Activated CD4-positive, CD25-positive, alpha-beta regulatory T cell treated with anti-CD3 and anti-CD28 coated beads, Interleukin-2, amount 50 U/mL, for 16 hours (primary cell): ENCODE data around the gene RAB15.

Experiments
- DNase-seq: peaks from one replicate; pipeline ENCODE4 v3.0.0-alpha.2; 2020; ENCODE audit warnings: low read depth, low spot score

The RAB15 gene

DNA sequence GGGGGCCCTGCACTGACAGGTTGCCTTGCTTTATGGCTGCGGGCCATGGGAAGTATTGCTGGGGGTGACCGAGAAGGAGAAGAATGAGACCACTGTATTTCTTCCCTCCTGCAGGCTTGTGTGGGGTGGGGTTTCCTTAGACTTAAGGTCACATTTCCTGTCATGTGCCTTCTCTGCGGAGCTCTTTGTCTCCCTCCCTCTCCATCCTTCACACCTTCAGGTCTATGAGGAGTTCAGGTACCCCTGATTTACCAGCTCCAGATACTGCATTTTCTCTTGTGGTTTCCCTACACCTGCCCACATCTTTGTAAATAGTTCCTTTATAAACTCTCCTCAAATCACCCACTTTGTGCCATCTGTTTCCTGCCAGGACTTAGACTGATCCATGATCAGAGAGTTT, 18.2 kb upstream of the RAB15 start:
- DNase-seq = no peak

GRCh38 chr14:64987438-64987767, 15.3 kb upstream of the RAB15 start:
- DNase-seq = no peak

- DNase-seq = peak; percentile 87
Observed at GRCh38 chr14:64986648-64987437, 14.7 kb upstream of the RAB15 start, which contains the start of gene FNTB. Gene FNTB (plus strand): TSS chr14:64986895. CDS start chr14:64986954, 59 bp downstream.

DNA sequence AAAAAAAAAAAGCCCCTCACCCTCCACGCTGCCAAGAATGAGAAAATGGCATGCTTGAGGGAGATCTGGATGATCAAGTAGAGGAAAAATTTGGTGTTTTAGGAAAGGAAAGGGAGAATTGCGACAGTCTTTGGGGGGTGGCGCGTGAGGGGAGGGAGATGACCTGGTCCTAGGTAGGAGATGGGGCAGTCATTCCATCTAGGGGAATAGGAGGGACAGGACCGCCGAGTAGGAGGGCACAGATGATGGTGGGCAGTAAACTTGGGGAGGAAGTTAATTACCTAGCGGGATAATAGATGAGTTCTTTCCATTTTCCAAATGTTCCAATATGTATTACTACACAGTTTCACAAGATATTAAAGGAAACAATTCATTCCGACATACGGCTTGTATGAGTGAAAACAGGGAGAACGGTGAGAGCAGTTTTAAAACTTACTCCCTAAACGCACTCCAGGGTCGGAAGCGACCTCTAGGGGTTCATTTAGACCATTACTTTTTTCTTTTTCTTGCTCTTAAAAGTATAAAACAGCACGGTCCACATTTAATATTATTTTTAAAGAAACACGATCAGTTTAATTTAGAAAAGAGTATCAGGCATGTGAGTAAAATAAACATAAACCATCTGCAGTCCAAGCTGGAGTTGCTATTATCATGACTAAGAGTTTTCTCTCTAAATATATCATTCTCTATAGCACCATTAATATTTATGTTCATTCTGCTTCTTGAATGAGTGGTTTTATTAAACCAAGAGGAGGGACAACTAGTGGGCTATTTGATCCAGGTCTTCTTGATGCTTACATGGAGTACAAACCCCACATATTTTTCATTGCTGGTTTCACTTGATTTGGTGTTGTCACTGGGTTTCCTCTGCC, 11.5 kb upstream of the RAB15 start:
- DNase-seq = no peak

DNA sequence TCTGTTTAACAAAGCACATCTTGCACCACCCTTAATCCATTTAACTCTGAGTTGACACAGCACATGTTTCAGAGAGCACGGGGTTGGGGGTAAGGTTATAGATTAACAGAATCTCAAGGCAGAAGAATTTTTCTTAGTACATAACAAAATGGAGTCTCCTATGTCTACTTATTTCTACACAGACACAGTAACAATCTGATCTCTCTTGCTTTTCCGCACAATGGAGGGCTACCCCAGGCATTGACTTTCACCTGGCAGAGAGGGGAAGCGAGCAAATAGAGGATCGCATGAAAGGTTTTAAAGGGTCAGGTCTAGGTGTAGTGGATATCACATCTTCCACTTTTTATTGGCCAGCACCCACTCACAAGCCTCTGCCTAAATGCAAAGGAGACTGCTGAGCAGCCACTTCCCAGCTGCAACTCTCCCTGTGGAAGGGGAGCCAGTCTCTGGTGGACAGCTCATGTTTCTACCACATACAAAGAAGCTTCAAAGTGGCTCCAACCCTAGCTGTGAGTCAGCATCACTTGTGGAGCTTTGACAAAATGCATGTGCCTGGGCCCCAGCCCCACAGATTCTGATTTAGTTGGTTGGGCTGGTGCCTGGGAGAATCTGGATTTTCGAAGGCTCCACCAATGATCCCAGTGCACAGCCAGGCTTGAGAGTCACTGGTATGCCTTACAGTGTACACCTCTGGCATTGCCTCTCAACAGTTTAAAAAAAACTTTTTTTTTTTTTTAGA, 7.4 kb upstream of the RAB15 start:
- no peak for DNase-seq

DNA sequence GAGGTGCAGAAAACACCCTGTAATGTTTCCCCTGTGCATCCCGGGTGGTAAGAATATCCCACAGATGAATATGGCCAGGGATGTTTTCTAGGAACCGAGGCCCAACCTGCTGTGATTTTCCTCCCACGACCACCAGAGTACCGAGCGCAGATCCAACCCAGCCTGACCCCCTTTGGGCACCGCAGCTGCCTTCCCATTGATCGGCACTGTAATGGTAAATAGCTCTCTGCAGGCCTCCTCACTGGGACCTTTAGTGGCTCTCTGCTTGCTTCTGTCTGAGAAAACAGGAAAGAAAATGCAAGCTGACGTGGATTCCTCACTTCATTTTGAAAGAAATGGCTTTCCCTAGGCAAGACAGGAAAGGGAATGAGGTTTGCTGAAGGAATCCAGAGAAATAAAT, 2.4 kb upstream of the RAB15 start:
- DNase-seq = no peak

DNA sequence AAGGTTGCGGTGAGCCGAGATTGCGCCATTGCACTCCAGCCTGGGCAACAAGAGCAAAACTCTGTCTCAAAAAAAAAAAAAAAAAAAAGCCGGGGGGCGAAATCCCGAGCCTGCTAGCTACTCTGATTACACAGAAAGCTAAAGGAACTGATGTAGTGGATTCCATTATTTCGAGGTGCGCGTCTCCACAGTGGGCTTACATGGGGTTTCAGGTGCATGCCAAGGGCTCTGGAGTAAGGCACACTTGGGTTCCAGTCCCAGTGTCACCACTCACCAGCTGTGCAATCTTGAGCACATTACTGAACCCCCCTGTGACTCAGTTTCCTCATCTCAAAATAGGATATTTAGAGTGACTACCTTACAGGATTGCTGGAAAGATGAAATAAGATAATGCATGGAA, 1.7 kb upstream of the RAB15 start:
- DNase-seq = no peak

- DNase-seq = no peak
Observed at GRCh38 chr14:64973026-64973442, 898 bp upstream of the RAB15 start.

- DNase-seq = no peak
Observed at GRCh38 chr14:64971491-64971942, 619 bp downstream of the RAB15 start.

DNA sequence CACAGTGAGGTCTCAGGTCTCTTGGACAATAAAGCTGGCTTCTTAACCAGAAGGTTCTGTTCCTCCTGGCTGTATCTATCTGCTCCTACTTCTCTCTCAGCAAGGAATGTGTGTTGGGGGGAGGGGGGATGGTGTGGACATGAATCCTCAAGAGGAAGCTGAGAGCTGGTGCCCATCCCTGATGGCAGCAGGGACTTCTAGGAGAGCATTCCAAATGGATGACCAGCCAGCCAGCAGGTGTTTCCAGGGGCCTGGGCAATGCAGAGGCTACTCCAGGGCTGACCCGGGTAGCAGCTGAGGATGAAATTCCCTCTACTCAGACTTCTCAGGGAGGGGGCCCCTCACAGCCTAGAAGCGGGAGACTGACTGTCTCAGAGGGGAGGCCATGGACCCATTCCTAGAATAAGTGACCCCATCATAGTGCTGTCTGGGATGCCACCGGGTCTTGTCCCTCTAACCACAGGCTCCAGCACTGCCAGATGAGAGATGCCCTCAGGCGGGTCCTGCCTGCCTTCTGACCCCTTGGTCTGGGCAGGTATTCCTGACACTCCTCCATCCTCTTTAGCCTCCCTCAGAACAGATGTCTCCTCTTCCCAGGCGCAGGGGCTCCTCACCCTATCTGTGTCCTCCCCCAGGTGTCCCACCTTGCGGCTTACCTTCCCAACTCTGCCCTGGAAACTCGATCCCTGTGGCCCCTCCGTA, 1.2 kb downstream of the RAB15 start:
- no peak for DNase-seq

DNA sequence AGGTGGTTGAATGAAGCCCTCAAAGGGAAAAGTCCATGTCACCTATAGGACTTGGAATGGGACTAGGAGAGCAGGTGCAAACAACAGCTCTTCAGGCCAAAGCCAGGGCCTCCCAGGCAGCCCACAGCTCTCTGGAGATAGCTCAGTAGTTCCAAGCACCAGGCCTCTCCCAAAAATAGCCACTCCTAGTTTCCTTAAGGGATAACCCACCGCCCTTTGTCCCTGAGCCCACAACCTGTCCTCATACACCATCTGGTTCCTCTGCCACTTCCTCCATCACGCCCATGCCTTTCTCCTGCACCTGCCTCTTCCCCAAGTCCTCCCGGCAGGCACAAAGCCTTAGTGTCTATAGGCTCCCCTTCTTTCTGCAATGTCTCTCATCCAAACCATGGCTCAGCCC, 2.1 kb downstream of the RAB15 start:
- no peak for DNase-seq

GRCh38 chr14:64968651-64969050, 3.5 kb downstream of the RAB15 start:
- no peak for DNase-seq

DNA sequence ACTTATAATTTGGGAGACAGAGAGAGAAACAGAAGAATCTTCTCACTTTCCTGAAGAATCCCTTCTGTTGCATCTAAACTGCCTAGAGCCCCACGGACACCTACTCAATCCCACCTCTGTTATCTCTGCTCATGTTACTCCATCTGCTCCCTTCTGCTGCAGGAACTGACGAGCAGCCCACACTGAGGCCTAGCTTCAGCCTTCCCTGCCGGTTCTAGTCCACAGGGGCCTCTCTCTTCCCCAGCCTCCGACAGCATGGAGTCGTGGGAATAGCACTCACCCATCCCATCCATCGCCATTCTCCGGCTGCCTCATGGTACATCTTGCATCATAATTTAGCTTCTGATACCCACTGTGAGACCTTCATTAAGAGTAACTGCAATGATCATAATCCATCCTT, 4.0 kb downstream of the RAB15 start:
- no peak for DNase-seq

DNA sequence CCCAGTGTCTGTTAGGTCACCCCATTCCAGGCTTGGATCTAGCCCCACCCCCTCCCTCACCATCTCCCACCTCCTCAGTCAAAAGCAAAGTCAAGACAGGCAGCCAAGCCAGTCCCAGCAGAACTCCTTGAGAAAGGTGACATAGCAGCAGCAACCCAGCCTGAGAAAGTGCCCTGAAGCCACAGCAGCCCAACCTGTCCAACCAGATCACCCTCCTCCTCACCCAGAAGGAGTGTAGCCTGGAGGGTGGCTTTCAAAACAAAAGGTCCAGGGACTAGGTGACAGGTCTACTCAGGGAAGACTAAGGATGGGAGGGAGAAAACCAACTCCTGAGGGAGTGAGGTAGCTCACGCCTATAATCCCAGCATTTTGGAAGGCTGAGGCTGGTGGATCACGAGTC, 5.2 kb downstream of the RAB15 start:
- DNase-seq = no peak

GRCh38 chr14:64965356-64966000, 6.7 kb downstream of the RAB15 start:
- no peak for DNase-seq

- DNase-seq = no peak
Observed at GRCh38 chr14:64963611-64964010, 8.5 kb downstream of the RAB15 start.

DNA sequence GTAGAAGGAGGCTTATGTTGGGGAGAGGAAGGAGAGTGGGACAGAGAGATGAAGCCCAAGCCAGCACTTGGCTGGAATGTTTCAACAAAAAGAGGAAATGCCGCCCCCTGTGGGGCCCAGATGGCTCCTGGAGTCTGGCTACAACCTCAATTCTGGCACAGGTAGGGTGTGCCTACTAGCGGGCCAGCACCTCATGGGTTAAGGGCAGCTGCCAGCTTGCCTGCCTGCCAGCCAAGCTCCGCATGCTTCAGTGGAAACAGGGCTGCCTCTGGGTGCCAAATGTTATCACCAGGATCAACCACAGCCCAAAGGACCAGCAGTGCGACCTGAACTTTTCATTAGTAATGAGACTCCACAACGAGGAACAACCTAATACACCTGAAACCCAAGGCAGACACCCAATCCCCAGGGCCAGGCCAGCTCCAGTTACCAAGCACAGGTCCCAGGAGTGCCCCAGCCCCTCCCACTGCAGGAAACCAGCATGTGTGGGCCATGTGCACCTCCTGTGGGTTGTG, 11.3 kb downstream of the RAB15 start:
- no peak for DNase-seq

- no peak for DNase-seq
Observed at GRCh38 chr14:64958743-64959142, 13.4 kb downstream of the RAB15 start.

DNA sequence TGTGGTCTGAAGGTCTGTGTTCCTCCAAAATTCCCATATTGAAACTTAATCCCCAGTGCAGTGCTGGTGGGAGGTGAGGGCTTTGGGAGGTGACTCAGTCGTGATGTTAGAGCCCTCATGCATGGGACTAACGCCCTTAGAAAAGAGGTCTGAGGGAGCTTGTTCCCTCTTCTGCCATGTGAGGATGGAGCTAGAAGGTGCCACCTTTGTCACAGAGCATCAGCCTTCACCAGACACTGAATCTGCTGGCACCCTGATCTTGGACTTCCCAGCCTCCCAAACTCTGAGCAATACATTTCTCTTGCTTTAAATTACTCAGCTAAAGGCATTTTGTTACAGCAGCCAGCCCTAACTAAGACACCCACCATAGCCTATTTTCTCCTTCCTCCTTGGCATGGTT, 13.9 kb downstream of the RAB15 start:
- DNase-seq = no peak

- no peak for DNase-seq
Observed at GRCh38 chr14:64956697-64957406, 15.3 kb downstream of the RAB15 start.
